SKM-1 treated with dmso at 0.1 percent for 144 hours (cell line): Measurements from ENCODE around the gene NOVA2.

Experiments used
- DNase-seq: peaks from one replicate; lab custom pipeline; 2025; ENCODE audit not compliant: unreplicated experiment; lab: John Stamatoyannopoulos, UW

Gene NOVA2

GRCh38 chr19:45929247-45929646 lies 44.4 kb downstream of the NOVA2 start:
- DNase-seq = no peak

GRCh38 chr19:45927565-45928261 lies 46.0 kb downstream of the NOVA2 start:
- DNase-seq = peak; percentile 80

GRCh38 chr19:45924891-45925447 lies 48.7 kb downstream of the NOVA2 start:
- DNase-seq = no peak

GRCh38 chr19:45922281-45922680 lies 51.4 kb downstream of the NOVA2 start:
- DNase-seq = no peak

- no peak for DNase-seq
These were observed 53.2 kb downstream of the NOVA2 start for GRCh38 chr19:45920458-45920857.

- no peak for DNase-seq
These were observed 54.0 kb downstream of the NOVA2 start for GRCh38 chr19:45919678-45920077.

GRCh38 chr19:45918721-45919120 lies 54.9 kb downstream of the NOVA2 start:
- no peak for DNase-seq

GRCh38 chr19:45917421-45918091 lies 56.1 kb downstream of the NOVA2 start:
- no peak for DNase-seq

- DNase-seq = no peak
These were observed 59.5 kb downstream of the NOVA2 start, which contains the start of gene NANOS2 for GRCh38 chr19:45913874-45914830. Gene NANOS2, minus strand, starts transcription at chr19:45914778. Its CDS starts 85 bp downstream, at chr19:45914693.

GRCh38 chr19:45911291-45911690 lies 62.4 kb downstream of the NOVA2 start:
- DNase-seq = no peak

GRCh38 chr19:45908956-45909355 lies 64.7 kb downstream of the NOVA2 start:
- no peak for DNase-seq

GRCh38 chr19:45906221-45906620 lies 67.4 kb downstream of the NOVA2 start:
- DNase-seq = no peak

GRCh38 chr19:45905011-45905410 lies 68.7 kb downstream of the NOVA2 start:
- no peak for DNase-seq

GRCh38 chr19:45902651-45903625 lies 70.7 kb downstream of the NOVA2 start:
- peak; percentile 81 for DNase-seq

- no peak for DNase-seq
These were observed 71.6 kb downstream of the NOVA2 start, which contains the start of gene MYPOP for GRCh38 chr19:45901912-45902650. Gene MYPOP, minus strand, starts transcription at chr19:45902613. Its CDS starts 840 bp downstream, at chr19:45901773.

- peak; percentile 7 for DNase-seq
These were observed 72.2 kb downstream of the NOVA2 start for GRCh38 chr19:45901432-45901911.

GRCh38 chr19:45900738-45901431 lies 72.8 kb downstream of the NOVA2 start:
- DNase-seq = no peak

- DNase-seq = no peak
These were observed 73.6 kb downstream of the NOVA2 start for GRCh38 chr19:45899919-45900589.
